ENCODE measurements around the gene ENTPD5.
"Not testable (repeated sequence)": the region's sequence is repeated elsewhere in the genome, so short reads cannot be mapped to it uniquely, and the experiment has no call there.

ENTPD5 gene

DNA sequence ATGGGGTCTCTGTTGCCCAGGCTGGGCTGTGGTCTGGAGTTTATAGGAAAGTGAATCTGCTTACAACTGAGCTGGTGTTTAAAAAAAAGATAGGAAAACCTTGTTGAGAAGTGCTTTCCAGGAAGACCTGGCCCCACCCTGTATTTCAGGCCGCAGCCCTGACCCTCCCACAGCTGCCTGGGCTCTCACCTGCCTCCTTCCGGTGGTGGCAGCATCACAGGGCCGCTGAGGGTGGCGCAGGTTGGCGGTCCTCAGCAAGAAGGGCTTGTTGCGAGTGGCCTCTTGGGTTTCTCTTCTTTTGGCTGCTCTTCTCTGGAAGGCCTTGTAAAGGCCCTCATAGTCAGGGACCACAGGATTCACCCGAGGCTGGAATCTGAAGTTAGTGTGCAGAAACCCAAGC is 76.9 kb downstream of the ENTPD5 start:
- no peak for DNase-seq

DNA sequence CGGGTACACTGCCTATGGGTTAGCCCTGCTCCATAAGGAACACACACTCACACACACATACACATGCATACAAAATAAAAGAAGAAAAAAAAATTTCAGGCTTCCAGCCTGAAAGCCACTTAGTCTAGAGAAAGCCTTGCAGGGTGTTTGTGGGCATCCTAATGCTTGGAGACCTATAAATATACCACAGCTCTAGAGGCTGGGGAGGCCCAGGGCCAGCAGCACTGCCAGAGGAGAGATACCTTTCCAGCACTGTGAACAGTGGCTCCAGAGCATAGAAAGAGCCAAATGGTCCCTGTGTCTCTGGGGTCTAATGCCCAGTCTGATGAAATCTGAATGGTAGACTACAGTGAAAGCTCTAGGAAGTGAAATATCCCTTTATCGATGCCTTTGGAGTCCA is 82.1 kb downstream of the ENTPD5 start:
- DNase-seq, result no peak

DNA sequence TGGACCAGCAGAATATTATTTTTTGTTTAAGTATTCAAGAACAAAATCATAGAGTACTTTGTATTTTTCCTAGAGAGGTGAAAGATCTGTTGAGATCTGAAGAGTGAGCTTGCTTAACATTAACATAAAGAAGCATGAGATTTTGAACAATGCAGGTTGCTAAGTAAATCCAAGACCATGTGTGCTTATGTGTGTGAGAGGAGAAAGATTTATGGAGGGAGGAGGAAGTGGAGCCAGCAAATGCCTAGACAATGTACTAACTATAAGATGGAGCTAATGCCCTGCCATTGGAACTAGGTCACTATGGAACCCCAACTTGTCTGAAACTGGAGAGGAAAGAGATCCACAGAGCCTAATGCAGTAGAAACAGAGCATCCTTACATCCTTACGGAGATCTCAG is 82.5 kb downstream of the ENTPD5 start:
- no peak for DNase-seq

- no peak for DNase-seq
Observed at GRCh38 chr14:73935666-73936065, 83.4 kb downstream of the ENTPD5 start.

DNA sequence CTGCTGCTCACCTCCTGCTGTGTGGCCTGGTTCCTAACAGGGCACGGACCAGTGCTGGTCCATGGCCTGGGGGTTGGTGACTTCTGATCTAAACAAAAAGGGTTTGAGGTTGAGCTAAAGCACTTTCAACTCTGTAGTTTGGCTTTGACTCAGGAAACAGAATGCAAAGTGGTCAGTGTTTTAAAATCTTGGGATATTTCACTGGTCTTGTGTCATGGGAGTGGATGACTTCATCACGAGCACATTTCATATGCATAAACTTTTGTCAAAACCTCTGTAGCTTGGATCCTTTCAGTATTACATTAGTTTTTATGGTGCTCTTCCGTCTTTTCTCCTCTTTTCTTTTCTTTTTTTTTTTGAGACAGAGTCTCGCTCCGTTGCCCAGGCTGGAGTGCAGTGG is 94.8 kb downstream of the ENTPD5 start:
- DNase-seq, result no peak

DNA sequence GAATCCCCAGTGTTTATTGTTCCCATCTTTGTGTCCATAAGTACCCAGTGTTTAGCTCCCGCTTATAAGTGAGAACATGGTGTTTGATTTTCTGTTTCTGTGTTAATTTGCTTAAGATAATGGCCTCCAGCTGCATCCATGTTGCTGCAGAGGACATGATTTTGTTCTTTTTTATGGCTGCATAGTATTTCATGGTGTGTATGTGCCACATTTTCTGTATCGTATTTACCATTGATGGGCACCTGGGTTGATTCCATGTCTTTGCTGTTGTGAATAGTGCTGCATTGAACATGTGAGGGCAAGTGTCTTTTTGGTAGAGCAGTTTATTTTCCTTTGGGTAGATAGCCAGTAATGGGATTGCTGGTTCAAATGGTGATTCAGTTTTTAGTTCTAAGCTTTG is 99.6 kb downstream of the ENTPD5 start:
- DNase-seq, result not testable (repeated sequence)

DNA sequence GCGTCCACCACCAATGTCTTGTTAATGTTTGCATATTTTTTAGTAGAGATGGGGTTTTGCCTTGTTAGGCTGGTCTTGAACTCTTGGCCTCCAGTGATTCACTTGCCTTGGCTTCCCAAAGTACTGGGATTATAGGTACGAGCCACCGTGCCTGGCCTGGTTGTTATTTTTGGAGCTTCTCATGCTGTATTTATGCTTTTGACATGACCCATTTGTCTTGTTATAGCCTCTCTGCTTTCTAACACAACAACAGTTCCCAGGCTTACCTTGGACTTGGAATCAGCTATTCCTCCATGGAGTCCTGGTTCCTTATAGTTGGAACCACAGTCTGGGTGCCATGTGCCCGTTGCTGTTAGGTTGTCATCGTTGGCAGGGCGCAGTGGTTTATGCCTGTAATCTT is 102.8 kb downstream of the ENTPD5 start:
- DNase-seq, result no peak

DNA sequence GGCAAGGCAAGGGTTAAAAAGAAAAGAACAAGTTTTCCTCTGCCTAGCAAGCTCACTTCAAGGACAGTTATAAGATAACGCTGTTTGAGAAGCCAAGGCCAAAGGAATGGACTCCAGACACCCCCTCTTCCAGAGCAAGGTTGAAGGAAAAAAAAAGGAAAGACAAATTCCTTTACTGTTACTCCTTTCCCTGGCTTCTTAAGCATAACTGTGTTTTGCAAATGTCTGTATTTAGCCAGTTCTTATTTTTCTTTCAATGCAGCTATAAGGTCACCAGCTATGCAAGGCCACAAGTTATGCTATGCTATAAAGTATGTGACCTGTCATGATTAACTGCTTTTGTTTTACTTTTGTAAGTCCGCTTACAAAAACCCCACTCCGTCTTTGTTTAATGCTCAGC is 105.8 kb downstream of the ENTPD5 start:
- no peak for DNase-seq

GRCh38 chr14:73909681-73910080 is 109.4 kb downstream of the ENTPD5 start:
- no peak for DNase-seq
